ENCODE results near the gene LINGO1. TPM values are rescaled to one million over a fixed set of nuclear protein-coding genes. Genes with fewer than 3 reads are reported as not detected.

LINGO1 gene
- total and polyA plus RNA-seq, 2 donors (not counting 3 experiments of a cell fraction or from before 2014, with no cell fraction given), result 0.15 to 0.33 TPM

DNA sequence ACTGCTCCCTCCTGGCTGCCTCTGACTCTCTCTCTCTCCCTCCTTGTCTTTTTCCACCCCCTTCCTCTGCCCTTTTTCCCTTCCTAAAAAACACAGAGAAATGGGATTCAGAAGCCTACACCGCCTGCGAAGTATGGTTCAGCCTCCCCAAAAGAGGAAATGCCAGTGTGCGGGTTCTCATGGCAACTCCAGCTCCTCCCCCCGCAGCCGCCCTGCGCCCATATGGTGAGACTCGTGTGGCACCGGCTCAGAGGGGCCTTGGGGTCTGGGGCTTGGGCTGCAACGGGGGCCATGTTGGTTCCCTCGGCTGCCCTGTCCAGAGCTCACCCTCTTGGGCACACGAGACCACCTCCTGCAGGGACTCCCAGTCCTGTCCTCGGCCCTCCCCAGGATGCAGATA is 23.6 kb upstream of the LINGO1 start:
- no TSS peak for BruUV-seq (replicated peaks)

More for the DNA sequence above, 23.6 kb upstream of the LINGO1 start:
- H3K79me2 ChIP-seq (ENCODE audit: control insufficient read depth, insufficient read depth, low read length), result no peaks in the 10 kb centered on the region
- no peak overlapping the region for H2AFZ ChIP-seq (ENCODE audit: low read depth, low read length)
- H3K4me3 ChIP-seq (replicated peaks in 1 of 3; ENCODE audit: insufficient read depth in 1 of 3, low read depth in 1 of 3, low read length in 3 of 3), result no peak overlapping the region
- no peak overlapping the region for H3K4me2 ChIP-seq (ENCODE audit: insufficient read depth, low read length)
- H3K36me3 ChIP-seq (ENCODE audit: control insufficient read depth in 2 of 2, extremely low read depth in 1 of 2, insufficient read depth in 2 of 2, low read length in 2 of 2), result no peaks in the 10 kb centered on the region
- FAIRE-seq (no peak), DNase-seq (ENCODE audit: low read depth, low spot score) (no peak)
- no peaks in the 10 kb centered on the region for H3K9me3 ChIP-seq (replicated peaks; ENCODE audit: control insufficient read depth, insufficient read depth, low read length)
- TF ChIP-seq EZH2 (IDR thresholded peaks at IDR 0.05; ENCODE audit: borderline replicate concordance, low read depth, low read length, severe bottlenecking) (no peak), POLR2A (IDR thresholded peaks at IDR 0.05; ENCODE audit: low read depth, low read length) (no peak), JUN (IDR thresholded peaks at IDR 0.05; ENCODE audit: borderline replicate concordance, insufficient read depth, insufficient read length, low read depth) (no peak), GATA2 (IDR thresholded peaks at IDR 0.05; ENCODE audit: insufficient read depth, insufficient read length, low read depth, low read length) (no peak), FOS (IDR thresholded peaks at IDR 0.05; ENCODE audit: borderline replicate concordance, insufficient read depth, low read length) (no peak), MYC (IDR thresholded peaks at IDR 0.05; ENCODE audit: low read depth, low read length) (no peak), POLR2AphosphoS5 (IDR thresholded peaks at IDR 0.05; ENCODE audit: insufficient read depth, low read depth, low read length) (no peak)
- TF ChIP-seq, protein P1, sequence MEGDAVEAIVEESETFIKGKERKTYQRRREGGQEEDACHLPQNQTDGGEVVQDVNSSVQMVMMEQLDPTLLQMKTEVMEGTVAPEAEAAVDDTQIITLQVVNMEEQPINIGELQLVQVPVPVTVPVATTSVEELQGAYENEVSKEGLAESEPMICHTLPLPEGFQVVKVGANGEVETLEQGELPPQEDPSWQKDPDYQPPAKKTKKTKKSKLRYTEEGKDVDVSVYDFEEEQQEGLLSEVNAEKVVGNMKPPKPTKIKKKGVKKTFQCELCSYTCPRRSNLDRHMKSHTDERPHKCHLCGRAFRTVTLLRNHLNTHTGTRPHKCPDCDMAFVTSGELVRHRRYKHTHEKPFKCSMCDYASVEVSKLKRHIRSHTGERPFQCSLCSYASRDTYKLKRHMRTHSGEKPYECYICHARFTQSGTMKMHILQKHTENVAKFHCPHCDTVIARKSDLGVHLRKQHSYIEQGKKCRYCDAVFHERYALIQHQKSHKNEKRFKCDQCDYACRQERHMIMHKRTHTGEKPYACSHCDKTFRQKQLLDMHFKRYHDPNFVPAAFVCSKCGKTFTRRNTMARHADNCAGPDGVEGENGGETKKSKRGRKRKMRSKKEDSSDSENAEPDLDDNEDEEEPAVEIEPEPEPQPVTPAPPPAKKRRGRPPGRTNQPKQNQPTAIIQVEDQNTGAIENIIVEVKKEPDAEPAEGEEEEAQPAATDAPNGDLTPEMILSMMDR (IDR thresholded peaks at IDR 0.05; ENCODE audit: extremely low read depth in 1 of 2, insufficient read depth in 1 of 2, low read depth in 1 of 2, low read length in 2 of 2), result no peak
- TF ChIP-seq, protein P2, sequence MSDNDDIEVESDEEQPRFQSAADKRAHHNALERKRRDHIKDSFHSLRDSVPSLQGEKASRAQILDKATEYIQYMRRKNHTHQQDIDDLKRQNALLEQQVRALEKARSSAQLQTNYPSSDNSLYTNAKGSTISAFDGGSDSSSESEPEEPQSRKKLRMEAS (IDR thresholded peaks at IDR 0.05; ENCODE audit: insufficient read depth, insufficient read length), result no peak
- no peak overlapping the region for H3K9ac ChIP-seq (replicated peaks; ENCODE audit: extremely low read depth, insufficient read depth, low read length)
- no peak overlapping the region for H3K27ac ChIP-seq (ENCODE audit: insufficient read depth, low read depth, low read length)
- H4K20me1 ChIP-seq (replicated peaks; ENCODE audit: control insufficient read depth, extremely low read depth, insufficient read depth, low read length), result no peaks in the 10 kb centered on the region
- ChIA-PET CTCF (interaction anchor here (1.2 to 3.8 kb wide), 6 partner anchors 13 to 173 kb away, joined by 3 to 16 read pairs (median 4); partner anchors contain the start of gene LINGO1), POLR2A (no interaction called here)
- H3K27me3 ChIP-seq (ENCODE audit: control insufficient read depth in 2 of 2, insufficient read depth in 2 of 2, low read length in 2 of 2), result peaks cover 2 to 3% of the 10 kb centered on the region in 2 experiments
- H3K4me1 ChIP-seq (ENCODE audit: control insufficient read depth, extremely low read depth, insufficient read depth, low read length), result no peaks in the 10 kb centered on the region
- dilution Hi-C loops (cut with MboI; ENCODE audit: extremely low pct_ligation_motif_present, low sequenced_read_pairs) (no loop called here), intact Hi-C loops (cut with micrococcal nuclease) (no loop called here)
- no peaks in the 10 kb centered on the region for H3K9me1 ChIP-seq (replicated peaks; ENCODE audit: control insufficient read depth, extremely low read depth, insufficient read depth, low read length)

Data from endothelial cell of umbilical vein (primary cell).